Gastroesophageal sphincter (tissue), 3 donors: Measurements from ENCODE around the gene SRBD1.

Experiments
- EP300 ChIP-seq: sonication (generic); formaldehyde crosslinking; IDR thresholded peaks from one replicate; pipeline ENCODE4 v1.6.1; 2017; ENCODE audit warnings: antibody characterized with exemption, mild to moderate bottlenecking
- POLR2A ChIP-seq, 2 donors: fragments of 450-650 bp; IDR thresholded peaks; one replicate each; pipeline ENCODE4 v1.6.1; 2017; ENCODE audit warnings: antibody characterized with exemption in 2 of 2, mild to moderate bottlenecking in 2 of 2, moderate library complexity in 1 of 2
- POLR2AphosphoS5 ChIP-seq: sonication (generic); formaldehyde crosslinking; IDR thresholded peaks from one replicate; pipeline ENCODE4 v1.6.1; 2017; ENCODE audit warnings: antibody characterized with exemption
- TF ChIP-seq, protein P1 (sequence below), 4 experiments: fragments of 200-600 bp in 2 of 4; fragments of 450-650 bp in 2 of 4; sonication (generic) in 1 of 4; IDR thresholded peaks; one replicate each; pipeline ENCODE4 v1.5.1; 2017 to 2019; ENCODE audit warnings: antibody characterized with exemption in 4 of 4, mild to moderate bottlenecking in 2 of 4, moderate library complexity in 2 of 4

DNA sequence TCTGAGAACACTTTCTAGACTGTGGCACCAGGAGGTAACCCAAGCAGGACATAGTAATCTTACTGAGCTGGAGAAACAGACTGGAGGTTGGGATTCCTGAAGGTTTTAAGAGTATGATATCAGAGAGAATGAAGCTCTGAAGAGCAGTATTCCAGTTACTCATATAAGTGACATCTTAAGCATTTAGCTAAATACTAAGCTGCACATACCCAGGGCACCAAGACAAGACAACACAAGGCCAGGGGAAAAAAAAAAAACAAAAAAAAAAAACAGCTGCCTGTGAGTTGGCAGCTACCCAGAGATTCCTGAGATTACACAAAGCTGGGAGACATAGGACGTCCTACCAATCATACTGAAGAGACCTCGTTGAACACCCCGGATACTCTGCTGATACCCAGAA, 175.8 kb downstream of the SRBD1 start:
- no peak for TF ChIP-seq POLR2A (IDR thresholded peaks at IDR 0.05)
- TF ChIP-seq, protein P1, sequence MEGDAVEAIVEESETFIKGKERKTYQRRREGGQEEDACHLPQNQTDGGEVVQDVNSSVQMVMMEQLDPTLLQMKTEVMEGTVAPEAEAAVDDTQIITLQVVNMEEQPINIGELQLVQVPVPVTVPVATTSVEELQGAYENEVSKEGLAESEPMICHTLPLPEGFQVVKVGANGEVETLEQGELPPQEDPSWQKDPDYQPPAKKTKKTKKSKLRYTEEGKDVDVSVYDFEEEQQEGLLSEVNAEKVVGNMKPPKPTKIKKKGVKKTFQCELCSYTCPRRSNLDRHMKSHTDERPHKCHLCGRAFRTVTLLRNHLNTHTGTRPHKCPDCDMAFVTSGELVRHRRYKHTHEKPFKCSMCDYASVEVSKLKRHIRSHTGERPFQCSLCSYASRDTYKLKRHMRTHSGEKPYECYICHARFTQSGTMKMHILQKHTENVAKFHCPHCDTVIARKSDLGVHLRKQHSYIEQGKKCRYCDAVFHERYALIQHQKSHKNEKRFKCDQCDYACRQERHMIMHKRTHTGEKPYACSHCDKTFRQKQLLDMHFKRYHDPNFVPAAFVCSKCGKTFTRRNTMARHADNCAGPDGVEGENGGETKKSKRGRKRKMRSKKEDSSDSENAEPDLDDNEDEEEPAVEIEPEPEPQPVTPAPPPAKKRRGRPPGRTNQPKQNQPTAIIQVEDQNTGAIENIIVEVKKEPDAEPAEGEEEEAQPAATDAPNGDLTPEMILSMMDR (IDR thresholded peaks at IDR 0.05), result no peak
- TF ChIP-seq EP300, result no peak
- no peak for TF ChIP-seq POLR2AphosphoS5
